Kidney tubule cell (primary cell): ENCODE data around the gene PHOX2B.
A peak's percentile ranks its signal among the peaks of the same experiment; 100 is the strongest.
"Not testable (repeated sequence)": the region's sequence is repeated elsewhere in the genome, so short reads cannot be mapped to it uniquely, and the experiment has no call there.

ENCODE experiments used
- DNase-seq: peaks from one replicate; pipeline ENCODE4 v3.0.0-alpha.2; 2018; ENCODE audit warnings: low spot score

Gene PHOX2B

GRCh38 chr4:41748074-41748570 is 403 bp downstream of the PHOX2B start:
- no peak for DNase-seq

GRCh38 chr4:41747230-41748055 is 1.1 kb downstream of the PHOX2B start:
- DNase-seq = no peak

- DNase-seq = no peak
Measured at GRCh38 chr4:41746440-41747229, 1.9 kb downstream of the PHOX2B start.

- DNase-seq = no peak
Measured at GRCh38 chr4:41746025-41746439, 2.5 kb downstream of the PHOX2B start.

GRCh38 chr4:41745292-41746024 is 3.1 kb downstream of the PHOX2B start:
- no peak for DNase-seq

GRCh38 chr4:41744572-41745291 is 3.8 kb downstream of the PHOX2B start:
- DNase-seq = no peak

DNA sequence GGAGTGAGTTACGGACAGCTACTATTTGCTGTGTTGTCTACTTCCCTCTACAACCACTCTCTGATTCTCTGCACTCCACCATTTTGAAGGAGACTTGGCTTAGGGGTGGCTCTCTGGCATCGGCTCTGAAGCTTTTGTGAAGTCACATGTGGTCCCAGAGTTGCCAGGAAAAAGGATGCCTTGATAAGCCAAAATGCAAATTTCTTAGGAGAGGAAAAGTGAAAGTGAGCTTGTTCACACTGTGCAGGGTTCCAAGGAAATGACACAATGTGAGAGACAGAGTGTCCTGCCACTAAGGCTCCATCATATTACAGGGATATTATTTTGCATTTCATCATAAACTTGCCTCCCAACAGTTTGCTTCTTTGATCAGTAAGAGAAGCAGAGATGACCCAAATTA is 7.2 kb downstream of the PHOX2B start:
- no peak for DNase-seq

DNA sequence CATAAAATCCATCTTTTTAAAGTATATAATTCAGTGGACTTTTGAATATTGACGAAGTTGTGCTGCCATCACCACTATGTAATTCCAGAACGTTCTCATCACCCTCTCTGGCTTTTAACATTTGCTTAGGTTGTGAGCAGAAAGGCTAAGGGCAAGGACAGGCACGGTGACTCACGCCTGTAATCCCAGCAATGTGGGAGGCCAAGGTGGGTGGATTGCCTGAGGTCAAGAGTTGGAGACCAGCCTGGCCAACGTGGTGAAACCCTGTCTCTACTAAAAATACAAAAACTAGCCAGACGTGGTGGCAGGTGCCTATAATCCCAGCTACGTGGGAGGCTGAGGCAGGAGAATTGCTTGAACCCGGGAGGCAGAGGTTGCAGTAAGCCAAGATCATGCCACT is 11.0 kb downstream of the PHOX2B start:
- not testable (repeated sequence) for DNase-seq

DNA sequence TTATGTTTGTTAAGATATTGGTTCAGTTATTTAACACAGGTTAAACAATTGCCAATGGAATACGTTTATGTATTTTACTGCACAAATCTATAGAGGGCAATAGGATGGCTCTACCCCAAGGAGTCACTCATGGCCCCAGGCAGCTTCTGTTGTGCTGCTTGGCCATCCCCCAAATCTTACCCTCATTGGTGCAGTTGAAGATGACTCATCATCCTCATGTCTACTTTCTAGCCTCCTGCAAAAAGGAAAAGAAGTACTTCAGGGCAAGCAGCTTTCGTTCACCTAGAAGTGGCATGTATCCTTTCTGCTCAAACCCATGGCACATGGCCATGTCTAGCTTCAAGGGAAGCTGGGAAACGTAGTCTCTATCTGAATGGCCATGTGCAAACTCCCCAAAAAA is 14.2 kb downstream of the PHOX2B start:
- DNase-seq = no peak

DNA sequence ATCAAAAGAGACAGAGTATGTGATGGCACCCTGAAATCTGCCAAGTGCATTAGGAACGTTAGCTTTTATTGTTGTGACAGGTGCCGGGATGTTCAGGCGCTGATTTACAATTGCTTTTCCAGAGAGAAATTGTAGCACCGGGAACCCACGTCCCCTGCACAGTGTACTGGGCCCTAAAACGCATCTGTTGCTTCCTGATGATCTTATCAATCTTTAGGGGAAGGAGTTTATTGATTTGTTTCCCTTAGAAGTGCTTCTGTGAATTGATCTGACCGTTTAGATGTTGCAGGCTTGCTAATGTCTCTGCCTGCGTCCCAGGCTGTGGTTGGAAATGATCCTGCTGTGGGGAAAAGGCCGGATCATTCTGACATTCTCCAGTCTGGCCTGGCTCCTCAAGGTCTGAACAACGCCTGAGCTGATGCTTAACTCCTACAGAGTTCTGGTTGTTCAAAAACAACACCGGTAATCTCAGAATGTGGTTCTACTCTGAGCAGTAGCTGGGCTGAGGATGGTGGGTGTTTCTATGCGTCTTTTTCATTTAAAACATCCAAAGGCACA is 16.9 kb downstream of the PHOX2B start:
- no peak for DNase-seq

GRCh38 chr4:41728573-41728913 is 20.0 kb downstream of the PHOX2B start:
- no peak for DNase-seq

- no peak for DNase-seq
Measured at GRCh38 chr4:41727861-41728572, 20.5 kb downstream of the PHOX2B start.

- no peak for DNase-seq
Measured at GRCh38 chr4:41725254-41725653, 23.3 kb downstream of the PHOX2B start.

DNA sequence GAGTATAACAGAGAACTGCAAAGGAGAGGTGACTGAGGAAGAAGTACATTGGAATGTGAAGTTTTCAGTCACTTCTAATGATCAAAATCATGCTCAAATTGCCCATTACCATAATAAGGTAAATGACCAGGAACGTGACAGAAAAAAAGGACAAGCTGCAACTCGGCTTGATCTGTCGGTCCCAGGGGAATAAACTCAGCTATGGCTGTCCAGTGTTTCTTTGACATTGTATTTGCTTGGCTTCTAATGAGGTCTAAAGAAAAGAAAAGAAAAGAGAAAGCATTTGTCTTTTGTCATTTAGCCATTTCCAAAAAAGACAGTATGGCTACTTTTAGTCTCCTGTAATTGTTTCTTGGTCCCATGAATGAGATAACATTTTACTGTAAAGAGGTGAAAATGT is 25.2 kb downstream of the PHOX2B start:
- DNase-seq = no peak

DNA sequence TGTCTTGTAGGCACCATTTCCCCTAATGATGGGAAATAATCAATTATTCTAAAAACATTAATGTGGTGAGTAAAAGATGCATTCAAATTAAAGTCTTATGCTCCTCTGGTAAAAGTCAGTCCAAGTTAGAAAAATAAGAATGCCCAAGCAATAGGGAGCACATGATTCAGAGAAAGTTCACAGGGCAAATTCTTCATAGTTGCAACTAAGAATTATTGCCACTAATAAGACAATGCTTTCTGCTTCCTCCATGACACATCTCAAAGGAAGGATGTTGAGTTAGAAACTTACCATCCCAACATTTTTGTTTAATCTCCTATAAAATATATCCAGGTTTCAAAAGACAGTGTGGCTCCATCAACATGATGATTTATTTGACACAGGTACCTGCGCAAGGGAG is 26.3 kb downstream of the PHOX2B start:
- DNase-seq = no peak

DNA sequence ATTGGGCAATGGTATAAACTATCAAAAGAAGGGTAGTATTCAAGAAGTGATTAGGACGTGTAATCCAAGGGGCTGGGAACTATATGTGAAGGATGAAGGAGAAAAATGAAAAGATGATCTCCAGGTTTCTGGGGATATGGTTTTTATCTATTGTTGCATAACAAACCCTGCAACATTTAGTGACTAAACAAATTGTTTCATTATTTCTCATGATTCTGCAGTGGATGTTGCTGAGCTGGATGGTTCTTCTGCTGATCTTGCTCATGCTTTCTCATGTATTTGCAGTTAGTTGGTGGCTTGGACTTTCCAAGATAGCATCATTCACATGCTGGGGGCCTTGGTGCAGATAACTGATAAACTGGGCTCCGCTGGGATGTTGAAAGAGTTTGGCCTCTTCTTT is 29.1 kb downstream of the PHOX2B start:
- peak; percentile 25 for DNase-seq

- DNase-seq = peak; percentile 74
Measured at GRCh38 chr4:41718907-41719306, 29.6 kb downstream of the PHOX2B start.

- DNase-seq = no peak
Measured at GRCh38 chr4:41715155-41715554, 33.4 kb downstream of the PHOX2B start.

DNA sequence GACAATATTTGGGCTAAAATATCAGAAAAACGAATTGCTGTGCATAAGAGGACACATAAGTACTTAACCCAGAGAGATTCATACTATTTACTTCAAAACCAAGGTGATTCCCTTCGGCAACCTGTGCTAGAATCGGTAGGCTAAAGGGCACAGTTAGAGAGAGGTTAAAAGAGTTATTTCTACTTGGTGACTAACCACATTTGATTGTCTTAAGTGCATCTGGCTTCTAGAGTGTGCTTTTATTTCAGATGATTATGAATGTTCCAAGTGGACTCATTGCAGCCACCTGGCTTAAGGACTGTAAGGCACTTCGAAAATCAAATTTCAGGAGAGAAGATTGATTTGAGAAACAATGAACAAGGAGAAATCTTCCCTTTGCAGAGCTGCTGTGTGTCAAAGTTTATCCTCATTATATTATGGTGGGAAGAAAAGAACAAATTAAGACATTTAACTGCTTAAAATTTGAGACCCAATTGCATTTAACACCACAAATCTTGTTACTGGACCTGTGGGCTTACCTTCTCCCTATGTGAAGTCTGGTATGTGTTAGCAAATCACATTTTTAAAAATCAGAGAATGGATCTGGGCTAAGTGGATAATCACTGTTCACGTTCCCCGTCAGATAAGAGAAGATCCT is 34.0 kb downstream of the PHOX2B start:
- DNase-seq = no peak

DNA sequence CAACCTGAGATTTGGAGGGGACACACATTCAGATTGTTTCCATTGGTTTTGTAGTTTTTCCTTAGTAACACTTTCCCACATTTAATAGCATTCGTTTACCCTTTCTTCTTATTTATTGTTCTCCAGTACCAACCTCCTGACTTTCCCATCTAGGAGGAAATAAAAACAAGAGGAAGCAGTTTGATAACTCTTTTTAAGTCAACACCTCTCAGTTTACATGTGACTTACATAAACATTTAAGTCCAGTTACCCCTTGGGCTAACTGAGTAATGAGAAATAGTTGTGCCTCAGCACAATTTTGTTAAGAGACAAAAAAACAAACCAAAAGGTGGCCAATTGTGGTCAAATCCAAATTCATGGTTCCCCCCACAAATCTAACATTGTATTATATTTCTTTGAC is 34.8 kb downstream of the PHOX2B start:
- DNase-seq = no peak
